B cell (primary cell): ENCODE data around the gene MAP3K9.

Experiments used
- EZH2 ChIP-seq: IDR thresholded peaks from 2 replicates; pipeline ENCODE4 v1.6.1; 2012; ENCODE audit warnings: borderline replicate concordance, low read depth, mild to moderate bottlenecking, moderate library complexity, low read length; ENCODE audit not compliant: insufficient read depth, poor library complexity, severe bottlenecking
- TF ChIP-seq, protein P1 (sequence below): fragments of 200-600 bp; IDR thresholded peaks from one replicate; pipeline ENCODE4 v1.8.0; 2022; ENCODE audit warnings: antibody characterized with exemption, mild to moderate bottlenecking

DNA sequence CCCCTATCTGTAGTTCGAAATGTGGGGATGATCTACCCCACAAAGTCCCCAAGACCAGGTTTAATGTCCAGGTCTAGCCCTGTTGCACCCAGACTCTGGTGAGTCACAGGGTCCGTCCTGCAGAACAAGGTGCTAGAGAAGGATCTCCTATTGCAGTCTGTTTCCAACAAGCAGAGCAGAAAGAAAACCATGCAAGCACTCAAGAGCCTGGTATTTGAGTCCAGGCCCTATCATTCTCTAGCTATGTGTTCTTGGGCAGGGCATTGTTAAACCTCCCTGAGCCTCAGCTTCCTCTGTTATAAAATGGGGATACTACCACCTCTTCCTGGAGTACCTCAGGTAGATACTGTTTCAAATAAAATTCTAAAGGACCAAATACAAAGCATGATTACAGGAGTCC, 24.4 kb downstream of the MAP3K9 start:
- TF ChIP-seq, protein P1, sequence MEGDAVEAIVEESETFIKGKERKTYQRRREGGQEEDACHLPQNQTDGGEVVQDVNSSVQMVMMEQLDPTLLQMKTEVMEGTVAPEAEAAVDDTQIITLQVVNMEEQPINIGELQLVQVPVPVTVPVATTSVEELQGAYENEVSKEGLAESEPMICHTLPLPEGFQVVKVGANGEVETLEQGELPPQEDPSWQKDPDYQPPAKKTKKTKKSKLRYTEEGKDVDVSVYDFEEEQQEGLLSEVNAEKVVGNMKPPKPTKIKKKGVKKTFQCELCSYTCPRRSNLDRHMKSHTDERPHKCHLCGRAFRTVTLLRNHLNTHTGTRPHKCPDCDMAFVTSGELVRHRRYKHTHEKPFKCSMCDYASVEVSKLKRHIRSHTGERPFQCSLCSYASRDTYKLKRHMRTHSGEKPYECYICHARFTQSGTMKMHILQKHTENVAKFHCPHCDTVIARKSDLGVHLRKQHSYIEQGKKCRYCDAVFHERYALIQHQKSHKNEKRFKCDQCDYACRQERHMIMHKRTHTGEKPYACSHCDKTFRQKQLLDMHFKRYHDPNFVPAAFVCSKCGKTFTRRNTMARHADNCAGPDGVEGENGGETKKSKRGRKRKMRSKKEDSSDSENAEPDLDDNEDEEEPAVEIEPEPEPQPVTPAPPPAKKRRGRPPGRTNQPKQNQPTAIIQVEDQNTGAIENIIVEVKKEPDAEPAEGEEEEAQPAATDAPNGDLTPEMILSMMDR, result no peak
- no peak for TF ChIP-seq EZH2
